ENCODE measurements around the gene TBATA. TPM values are rescaled to one million over a fixed set of nuclear protein-coding genes. Genes with fewer than 3 reads are reported as not detected.

Gene TBATA
- total and polyA plus RNA-seq, 2 of the 8 experiments (the other 6 are each of a cell fraction or from before 2014, with no cell fraction given), result not detected

- TF ChIP-seq RAD21 (IDR thresholded peaks at IDR 0.05 in 1 of 2, conservative IDR thresholded peaks at IDR 0.05 in 1 of 2; ENCODE audit: low read depth in 2 of 2, low read length in 2 of 2), result peak; percentile 19 to 47; a peak in 2 of 4 replicates
Observed at GRCh38 chr10:70761031-70761601, 24.1 kb downstream of the TBATA start (continued).

Data from H1 (cell line).